H54 (cell line): ENCODE results near the gene CROCC.
"Not testable (repeated sequence)": the region's sequence is repeated elsewhere in the genome, so short reads cannot be mapped to it uniquely, and the experiment has no call there.

Experiments used
- DNase-seq: peaks from one replicate; pipeline ENCODE4 v3.0.0; 2011; ENCODE audit warnings: low spot score, mixed read lengths; ENCODE audit not compliant: insufficient read length
- FAIRE-seq: peaks from 3 replicates; lab custom pipeline; 2011; peaks lifted over from hg19 to GRCh38; lab: Jason Lieb, UNC
- POLR2A ChIP-seq: IDR thresholded peaks from 2 replicates; pipeline ENCODE4 v1.6.1; 2011; ENCODE audit warnings: low read depth, mild to moderate bottlenecking, low read length

The CROCC gene, protein sequence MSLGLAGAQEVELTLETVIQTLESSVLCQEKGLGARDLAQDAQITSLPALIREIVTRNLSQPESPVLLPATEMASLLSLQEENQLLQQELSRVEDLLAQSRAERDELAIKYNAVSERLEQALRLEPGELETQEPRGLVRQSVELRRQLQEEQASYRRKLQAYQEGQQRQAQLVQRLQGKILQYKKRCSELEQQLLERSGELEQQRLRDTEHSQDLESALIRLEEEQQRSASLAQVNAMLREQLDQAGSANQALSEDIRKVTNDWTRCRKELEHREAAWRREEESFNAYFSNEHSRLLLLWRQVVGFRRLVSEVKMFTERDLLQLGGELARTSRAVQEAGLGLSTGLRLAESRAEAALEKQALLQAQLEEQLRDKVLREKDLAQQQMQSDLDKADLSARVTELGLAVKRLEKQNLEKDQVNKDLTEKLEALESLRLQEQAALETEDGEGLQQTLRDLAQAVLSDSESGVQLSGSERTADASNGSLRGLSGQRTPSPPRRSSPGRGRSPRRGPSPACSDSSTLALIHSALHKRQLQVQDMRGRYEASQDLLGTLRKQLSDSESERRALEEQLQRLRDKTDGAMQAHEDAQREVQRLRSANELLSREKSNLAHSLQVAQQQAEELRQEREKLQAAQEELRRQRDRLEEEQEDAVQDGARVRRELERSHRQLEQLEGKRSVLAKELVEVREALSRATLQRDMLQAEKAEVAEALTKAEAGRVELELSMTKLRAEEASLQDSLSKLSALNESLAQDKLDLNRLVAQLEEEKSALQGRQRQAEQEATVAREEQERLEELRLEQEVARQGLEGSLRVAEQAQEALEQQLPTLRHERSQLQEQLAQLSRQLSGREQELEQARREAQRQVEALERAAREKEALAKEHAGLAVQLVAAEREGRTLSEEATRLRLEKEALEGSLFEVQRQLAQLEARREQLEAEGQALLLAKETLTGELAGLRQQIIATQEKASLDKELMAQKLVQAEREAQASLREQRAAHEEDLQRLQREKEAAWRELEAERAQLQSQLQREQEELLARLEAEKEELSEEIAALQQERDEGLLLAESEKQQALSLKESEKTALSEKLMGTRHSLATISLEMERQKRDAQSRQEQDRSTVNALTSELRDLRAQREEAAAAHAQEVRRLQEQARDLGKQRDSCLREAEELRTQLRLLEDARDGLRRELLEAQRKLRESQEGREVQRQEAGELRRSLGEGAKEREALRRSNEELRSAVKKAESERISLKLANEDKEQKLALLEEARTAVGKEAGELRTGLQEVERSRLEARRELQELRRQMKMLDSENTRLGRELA (N-terminal part only)

DNA sequence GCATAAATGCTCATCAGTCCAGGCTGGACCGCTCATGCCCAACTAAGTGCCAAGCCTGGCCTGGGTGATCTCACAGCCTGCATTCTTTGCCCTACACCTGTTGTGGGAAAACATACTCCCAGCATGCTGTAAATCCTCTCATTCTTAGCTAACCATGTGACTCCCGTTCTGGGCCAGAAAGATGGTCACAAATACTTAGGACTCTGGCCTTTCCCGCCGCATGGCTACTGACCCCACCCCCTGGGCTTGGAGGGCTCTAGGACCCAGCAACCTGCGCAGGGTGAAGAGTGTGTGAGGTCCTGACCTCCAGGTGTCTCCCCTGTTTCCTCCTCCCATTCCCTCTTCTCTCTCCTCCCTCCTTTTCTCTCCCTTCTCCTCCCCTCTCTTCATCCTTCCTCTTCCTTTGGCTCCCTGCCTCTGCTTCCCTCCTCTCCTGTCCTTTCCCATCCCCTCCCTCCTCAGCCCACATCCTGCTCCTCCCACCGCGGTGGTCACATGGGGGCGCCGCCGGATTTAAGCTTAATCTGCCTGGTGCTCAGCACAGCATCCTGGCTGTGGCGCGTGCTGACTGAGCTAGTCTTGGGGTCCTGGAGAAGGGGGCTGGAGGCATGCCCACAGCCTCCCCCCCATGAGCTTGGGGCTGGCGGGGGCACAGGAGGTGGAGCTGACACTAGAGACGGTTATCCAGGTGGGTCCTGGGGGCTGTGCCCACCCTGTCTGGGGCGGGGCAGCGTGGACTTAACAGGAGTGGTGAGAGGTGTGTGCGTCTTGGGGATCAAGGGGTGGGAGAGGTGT, at the start of gene CROCC:
CROCC (plus strand) TSS at position 541 of the 795 bp plus-strand sequence; CDS start at position 629, 88 bp downstream.
- no peak for DNase-seq
- FAIRE-seq = no peak
- TF ChIP-seq POLR2A = no peak

DNA sequence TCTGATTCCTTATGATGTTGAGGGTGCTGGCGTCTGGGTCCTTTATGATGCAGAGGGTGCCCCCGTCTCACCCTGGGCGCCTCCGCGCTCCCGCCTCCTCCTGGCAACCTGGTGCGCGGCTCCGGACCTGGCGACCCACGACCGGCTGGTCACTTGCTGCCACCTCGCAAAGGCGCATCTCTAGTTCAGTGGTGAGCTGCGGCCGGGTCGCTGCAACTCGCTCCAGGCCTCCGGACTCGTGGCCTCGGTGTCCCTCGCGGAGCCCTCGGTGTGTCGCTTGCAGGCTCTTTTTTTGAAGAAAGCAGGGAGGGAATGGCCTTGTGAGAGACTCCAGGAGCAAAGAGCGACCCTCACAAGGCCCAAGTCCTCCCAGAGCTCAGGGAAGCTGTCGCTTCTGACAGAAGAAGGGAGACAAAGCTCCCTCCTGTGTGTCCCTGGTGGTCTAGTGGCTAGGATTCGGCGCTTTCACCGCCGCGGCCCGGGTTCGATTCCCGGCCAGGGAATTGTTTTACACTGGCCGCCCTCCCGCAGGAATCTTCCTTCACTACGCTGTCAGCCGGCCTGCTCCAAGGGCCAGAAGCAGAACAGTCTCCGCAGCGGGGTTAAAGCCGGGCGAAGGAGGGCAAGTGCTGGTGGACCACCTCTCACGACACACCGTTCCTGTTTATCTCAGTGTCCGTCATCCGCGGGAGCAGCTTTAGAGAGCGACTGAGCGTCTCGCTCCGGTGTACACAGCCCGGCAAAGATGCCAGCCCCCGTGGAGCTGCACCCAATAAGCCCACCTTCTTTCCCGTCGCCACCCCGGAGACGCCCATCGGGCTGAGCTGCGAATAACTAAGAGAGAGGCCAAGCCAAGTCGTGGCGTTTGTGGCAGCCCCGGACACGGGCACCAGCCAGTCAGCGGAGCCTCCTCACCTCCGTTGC, 49.3 kb upstream of the CROCC start:
- peak; percentile 53 for FAIRE-seq
- DNase-seq = not testable (repeated sequence)

DNA sequence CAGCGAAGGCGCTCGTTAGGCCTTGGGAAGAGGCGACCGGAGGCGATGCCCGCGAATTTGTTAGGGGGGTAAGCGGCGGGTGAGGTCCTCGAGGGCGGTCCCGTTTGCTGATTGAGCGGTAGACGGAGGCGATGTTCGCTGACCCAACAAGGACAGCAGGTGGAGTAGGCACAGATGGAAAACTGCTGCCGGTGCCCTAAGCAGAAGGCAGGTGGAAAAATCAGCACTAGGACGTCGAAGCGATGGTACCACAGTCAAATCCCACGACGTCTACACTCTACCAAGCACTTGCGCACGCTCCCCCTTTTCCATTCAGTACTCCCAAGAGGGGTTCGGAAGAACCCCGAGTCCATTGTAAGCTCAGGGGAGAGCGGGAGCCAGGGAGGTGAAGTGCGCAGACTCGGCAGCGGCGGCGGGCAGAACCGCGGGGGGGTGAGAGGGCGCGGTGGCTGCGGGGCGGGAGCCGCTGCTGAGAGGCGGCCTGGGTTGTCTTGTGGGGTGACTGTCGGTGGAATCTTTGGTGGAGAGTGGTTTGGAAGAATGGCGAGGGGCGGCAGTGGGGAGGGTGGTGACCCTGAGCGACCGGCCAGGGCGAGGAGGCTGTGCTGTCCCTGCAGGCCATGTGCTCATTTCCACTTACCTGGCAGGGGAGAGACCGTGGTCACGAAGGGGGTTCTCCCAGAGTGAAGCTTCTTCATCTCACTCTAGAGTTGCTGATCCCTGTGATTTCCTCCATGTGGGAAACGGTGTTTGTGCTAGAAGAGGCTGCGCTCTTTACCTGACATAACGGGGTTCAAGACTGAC, 48.5 kb upstream of the CROCC start:
- not testable (repeated sequence) for DNase-seq, FAIRE-seq

DNA sequence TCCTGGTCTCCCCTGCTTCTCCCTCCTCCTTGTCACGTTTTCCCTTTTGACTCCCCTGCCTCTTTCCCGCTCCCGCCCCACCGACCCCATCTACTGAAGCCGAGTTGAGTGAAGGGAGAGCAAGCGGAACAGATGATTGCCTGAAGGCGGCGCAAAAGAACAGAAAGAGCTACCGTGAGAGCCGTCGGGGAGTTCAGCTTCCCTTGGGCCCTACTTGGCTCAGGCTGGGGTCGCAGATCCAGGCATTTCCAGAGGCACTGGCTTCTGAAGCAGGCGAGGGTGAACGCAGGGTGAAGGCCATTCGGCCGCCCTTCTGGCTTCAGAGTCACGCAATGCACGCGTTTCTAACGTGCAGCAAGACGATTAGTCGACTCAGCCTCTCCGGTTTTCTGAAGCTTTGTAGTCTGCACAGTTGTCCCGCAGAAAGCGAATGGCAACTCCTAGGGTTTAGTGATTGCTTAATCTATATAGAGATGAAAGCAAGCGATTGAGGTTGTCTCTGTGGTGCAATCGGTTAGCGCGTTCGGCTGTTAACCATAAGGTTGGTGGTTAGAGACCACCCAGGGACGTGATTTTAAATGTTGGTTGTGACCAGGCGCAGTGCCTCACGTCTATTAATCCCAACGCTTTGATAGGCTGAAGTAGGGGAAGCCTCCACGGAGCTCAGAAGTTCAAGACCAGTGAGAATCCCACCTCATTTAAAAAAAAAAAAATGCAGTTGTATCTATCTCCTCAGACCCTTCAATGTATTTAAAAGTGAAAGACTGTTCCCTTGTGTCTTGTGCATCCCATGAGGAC, 46.6 kb upstream of the CROCC start:
- not testable (repeated sequence) for FAIRE-seq, DNase-seq

DNA sequence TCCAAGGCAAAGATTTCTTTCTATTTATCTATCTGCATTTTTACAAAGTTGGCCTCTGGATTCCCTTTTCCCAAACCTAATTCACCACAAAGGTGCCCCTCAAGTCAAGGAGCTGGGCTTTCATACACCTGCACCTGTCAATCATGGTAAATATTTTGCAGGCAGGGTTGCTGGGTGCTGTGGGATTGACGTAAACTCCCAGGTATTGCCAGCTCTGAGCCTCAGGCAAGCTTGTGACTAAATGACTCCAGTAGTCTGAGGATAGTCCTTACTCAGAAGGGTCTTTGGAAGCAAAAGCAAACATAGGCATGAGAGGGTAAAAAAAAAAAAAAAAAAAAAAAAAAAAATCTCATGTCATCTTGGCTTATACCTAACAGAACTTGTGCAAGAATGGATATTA, 40.0 kb upstream of the CROCC start:
- not testable (repeated sequence) for DNase-seq, FAIRE-seq

DNA sequence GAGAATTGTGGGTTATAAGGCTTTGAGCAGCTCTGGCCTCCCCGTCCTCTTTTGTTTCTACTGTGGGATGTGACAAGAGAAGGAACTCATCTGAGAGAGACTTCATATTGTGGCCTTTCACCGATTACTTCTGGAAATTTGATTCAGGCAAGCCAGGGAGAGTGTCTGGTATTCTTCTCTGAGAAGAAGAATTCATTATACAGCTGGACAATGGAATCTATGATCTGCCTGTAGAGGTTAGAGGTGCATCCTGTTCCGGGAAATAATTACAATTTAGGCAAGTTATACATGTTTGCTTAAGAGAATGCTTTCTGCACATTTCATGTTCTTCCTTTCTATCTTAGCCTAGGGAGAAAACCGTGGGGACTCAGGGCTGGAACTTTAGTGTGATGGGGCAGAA, 38.7 kb upstream of the CROCC start:
- no peak for TF ChIP-seq POLR2A
- FAIRE-seq = no peak

DNA sequence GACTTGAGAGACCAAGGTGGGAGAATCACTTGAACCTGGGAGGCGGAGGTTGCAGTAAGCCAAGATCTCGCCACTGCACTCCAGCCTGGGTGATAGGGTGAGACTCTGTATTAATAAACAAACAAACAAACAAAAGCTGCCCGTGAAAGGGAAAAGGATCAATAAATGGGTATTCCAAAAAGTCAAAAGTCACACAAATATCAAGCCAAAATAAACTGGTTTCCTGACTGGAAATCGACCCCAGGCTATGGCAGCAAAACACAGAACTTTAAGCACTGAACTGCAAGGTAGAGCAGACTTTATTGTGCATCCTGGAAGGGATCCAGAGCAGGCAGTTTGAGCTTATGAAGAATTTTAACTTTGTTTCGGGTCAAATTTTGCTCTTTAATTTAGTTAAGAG, 37.2 kb upstream of the CROCC start:
- FAIRE-seq, DNase-seq: not testable (repeated sequence)

More for the DNA sequence above, 38.7 kb upstream of the CROCC start:
- DNase-seq = no peak

DNA sequence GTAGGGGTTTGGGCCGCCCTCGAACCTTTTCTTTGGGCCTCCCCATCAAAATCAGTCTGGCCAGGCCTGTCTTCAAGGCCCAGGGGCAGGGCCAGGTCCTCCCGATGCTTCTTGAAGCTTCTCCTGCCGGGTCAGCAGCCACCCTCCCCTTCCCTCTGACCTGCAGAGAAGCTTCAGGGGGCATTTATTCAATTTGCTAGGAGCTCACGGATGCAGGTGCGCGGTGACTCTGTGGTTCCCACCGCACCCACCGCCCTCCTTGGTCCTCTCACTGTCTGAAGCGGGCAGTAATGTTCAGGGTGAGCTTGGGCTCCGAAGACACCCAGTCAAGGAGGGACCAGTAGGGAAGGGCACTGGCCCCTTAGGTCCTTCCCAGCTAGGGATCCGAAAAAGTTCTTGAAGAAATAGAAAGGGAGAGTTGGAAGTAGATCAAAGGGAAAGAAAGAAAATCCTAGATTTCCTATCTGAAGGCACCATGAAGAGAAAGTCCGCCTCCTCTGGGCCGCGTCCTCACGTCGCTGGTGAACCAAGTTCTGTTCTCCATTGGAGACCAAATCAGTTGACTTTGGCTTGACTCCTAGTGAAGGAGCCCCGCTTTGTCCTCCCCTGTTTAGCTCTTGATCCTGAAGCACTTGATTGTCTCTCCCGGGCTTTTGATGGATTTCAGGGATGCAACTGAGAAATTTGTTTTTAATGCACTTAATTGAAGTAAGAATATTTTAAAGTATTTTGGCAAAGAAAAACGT, 34.7 kb upstream of the CROCC start:
- DNase-seq (no peak), FAIRE-seq (no peak)
- no peak for TF ChIP-seq POLR2A

DNA sequence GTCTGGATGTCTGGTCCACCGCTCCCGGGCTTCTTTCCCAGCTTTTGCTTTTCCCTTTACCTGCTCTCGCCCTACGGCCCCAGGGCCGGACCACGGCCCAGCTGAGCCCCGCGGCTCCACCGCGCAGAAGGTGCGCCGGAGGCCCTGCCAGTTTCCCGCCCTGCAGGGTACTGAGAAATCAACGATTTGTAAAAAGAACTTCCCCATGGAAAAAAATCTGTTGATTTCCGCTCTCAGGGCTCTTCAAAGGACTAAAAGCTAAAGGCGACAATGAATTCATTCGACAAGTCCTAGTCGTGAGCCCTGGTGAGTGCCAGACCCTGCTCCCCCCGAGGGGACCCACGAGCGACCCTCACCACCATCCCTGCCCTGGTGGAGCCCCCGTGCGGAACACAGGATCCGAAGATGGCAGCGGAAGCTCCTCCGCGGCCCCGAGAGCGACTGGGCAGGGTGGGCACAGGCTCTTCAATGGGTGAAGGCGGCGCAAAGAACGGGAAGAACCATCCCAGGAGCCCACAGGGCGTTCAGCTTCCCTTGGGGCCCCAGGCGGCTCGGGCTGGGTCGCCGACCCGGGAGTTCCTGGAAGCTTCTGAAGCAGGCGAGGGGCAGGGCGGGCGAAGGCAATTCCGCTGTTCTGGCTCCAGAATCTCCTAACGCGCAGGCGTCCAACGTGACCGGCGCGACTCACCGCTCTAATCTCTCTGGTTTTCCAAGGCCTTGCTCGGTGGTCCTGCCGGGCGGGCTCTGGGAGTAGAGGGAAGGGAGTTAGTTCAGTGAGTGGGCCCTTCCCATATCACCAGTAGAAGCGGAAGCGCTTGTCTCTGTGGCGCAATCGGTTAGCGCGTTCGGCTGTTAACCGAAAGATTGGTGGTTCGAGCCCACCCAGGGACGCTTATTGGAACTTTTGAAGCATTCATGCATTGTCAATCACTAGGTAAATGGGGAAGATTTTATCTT, 32.6 kb upstream of the CROCC start:
- no peak for TF ChIP-seq POLR2A
- FAIRE-seq = peak; percentile 77
- no peak for DNase-seq

DNA sequence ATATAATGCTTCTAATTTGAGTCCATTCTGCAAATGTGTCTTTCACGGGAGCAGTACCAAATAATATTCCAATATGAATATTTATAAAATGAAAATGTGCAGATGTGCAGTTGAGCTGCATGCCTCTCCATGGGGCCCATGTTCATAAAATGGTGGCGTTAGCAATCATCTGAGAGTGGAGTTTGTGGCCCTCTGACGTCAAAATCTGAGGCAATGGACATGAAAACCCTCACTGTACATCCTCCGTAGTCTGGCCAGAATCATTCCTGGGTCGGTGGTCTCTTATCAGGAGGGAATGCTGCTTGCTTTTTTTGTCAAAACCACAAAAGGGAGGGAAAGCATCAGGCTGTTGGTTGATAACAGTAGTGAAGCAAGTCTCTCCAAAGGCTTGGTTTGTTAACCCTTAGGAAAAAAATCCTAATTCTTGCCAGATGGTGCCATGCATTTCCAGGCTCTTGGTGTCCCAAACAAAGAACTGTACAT, 31.2 kb upstream of the CROCC start:
- not testable (repeated sequence) for FAIRE-seq, DNase-seq

DNA sequence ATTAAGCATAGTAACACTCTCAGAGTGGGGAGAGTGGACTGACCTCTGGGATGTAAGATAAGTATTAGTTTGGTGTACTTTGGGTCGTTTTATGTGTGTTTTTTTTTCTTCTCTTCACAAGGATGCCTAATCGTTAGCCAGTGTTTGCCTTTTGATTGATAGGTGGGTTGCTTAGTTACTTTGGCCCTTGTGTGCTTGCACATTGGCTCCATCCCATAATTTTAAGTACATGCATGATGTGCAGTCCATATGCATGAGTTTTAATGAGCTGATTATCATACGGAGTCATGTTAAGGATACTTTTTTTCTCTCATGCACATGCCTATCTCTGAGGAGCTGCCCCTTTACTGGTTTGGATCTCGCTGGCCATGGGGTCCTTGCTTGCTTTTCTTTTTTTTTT, 30.7 kb upstream of the CROCC start:
- DNase-seq, FAIRE-seq: not testable (repeated sequence)

DNA sequence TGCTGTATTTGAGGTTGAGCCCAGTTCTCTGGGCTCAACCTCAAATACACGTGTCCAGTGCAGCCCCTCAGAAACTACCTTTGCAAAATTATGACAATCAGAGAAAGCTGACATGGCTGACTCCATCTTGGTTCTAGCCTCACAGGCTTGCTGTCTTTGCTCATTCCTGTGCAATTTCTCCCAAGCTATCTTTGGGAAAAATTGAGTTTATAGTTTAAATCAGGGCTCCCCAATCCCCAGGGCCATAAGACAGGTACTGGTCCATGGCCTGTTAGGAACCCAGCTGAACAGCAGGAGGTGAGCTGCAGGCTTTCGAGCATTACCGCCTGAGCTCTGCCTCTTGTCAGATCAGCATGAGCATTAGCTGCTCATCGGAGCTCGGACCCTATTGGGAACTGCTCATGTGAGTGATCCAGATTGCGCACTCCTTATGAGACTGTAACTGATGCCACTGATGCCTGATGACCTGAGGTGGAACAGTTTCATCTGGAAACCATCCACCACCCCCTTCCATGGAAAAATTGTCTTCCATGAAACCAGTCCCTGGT, 28.7 kb upstream of the CROCC start:
- not testable (repeated sequence) for DNase-seq, FAIRE-seq

DNA sequence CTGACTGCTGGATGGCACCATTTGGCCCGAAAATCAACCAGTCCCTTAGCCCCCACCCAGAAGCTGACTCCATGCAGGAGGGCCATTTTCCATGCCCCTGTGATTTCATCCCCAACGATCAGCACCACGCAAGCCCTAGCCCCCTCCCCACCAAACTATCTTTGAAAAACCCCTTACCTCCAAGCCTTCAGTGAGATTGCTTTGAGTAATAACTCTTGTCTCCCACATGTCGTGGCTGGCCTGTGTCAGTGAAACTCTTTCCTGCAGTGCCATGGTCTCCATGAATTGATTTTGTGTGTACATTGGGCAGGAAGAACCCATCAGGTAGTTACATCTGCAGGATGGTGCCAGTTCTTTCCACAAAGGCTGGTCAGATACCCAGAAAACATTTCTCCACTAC, 27.9 kb upstream of the CROCC start:
- DNase-seq, FAIRE-seq: not testable (repeated sequence)

DNA sequence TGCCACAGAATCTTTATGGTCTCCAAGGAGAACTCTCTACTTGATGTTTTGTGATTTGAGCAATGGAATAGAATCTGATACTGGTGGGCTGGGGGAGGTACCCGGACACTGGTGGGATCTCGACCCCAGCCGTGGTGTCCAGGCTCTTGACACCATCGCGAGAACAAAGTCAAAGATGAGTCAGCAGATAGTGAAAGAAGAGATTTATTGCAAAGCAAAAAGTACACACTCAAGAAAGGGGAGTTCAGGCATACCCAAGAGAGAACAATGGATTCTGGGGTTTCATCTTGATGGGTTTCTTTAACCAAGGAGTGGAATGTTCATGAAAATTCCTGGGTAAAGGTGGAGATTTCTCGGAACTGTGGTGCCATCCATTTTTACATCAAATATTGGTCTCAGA, 27.4 kb upstream of the CROCC start:
- not testable (repeated sequence) for FAIRE-seq

More for the DNA sequence above, 27.4 kb upstream of the CROCC start:
- not testable (repeated sequence) for DNase-seq
